ENCODE data around the gene PRRC2A.

The PRRC2A gene

DNA sequence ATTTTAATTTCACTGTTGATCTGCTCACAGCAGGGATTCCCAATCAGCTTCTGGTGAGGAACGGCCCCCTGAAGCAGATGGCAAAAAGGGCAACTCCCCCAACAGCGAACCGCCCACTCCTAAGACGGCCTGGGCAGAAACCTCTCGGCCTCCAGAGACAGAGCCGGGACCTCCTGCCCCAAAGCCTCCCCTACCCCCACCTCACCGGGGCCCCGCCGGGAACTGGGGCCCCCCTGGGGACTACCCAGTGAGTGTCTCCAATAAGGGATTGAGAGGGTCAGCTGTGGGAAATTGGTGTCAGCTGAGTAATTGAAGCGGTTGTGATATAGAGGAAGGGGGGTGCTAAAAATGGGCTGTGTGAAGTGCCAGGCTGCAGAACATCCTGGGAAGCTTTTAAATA is 6.4 kb downstream of the PRRC2A start:
- TF ChIP-seq, protein P1, sequence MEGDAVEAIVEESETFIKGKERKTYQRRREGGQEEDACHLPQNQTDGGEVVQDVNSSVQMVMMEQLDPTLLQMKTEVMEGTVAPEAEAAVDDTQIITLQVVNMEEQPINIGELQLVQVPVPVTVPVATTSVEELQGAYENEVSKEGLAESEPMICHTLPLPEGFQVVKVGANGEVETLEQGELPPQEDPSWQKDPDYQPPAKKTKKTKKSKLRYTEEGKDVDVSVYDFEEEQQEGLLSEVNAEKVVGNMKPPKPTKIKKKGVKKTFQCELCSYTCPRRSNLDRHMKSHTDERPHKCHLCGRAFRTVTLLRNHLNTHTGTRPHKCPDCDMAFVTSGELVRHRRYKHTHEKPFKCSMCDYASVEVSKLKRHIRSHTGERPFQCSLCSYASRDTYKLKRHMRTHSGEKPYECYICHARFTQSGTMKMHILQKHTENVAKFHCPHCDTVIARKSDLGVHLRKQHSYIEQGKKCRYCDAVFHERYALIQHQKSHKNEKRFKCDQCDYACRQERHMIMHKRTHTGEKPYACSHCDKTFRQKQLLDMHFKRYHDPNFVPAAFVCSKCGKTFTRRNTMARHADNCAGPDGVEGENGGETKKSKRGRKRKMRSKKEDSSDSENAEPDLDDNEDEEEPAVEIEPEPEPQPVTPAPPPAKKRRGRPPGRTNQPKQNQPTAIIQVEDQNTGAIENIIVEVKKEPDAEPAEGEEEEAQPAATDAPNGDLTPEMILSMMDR (conservative IDR thresholded peaks at IDR 0.05; ENCODE audit: control insufficient read depth, insufficient read depth, low read depth, low read length) = no peak
- H3K4me3 ChIP-seq (ENCODE audit: control insufficient read depth, low read depth, low read length) = no peak overlapping the region
- DNase-seq (ENCODE audit: low read depth) = no peak

DNA sequence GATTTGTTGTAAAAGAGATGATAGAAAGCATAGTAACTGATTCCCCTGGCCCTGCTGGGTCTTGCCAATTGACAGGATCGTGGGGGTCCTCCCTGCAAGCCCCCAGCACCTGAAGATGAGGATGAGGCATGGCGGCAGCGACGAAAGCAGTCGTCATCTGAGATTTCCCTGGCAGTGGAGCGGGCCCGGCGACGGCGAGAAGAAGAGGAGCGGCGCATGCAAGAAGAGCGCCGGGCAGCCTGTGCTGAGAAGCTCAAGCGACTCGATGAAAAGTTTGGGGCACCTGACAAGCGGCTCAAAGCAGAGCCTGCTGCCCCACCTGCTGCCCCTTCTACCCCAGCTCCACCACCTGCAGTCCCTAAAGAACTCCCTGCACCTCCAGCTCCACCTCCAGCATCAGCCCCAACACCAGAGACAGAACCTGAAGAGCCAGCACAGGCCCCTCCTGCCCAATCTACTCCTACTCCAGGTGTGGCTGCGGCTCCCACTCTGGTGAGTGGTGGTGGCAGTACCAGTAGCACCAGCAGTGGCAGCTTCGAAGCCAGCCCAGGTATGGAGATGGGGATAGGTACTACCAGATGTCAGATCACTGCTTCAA is 7.3 kb downstream of the PRRC2A start:
- DNase-seq (ENCODE audit: low read depth) = no peak
- TF ChIP-seq, protein P1 (conservative IDR thresholded peaks at IDR 0.05; ENCODE audit: control insufficient read depth, insufficient read depth, low read depth, low read length) = no peak
- H3K4me3 ChIP-seq (ENCODE audit: control insufficient read depth, low read depth, low read length) = no peak overlapping the region

DNA sequence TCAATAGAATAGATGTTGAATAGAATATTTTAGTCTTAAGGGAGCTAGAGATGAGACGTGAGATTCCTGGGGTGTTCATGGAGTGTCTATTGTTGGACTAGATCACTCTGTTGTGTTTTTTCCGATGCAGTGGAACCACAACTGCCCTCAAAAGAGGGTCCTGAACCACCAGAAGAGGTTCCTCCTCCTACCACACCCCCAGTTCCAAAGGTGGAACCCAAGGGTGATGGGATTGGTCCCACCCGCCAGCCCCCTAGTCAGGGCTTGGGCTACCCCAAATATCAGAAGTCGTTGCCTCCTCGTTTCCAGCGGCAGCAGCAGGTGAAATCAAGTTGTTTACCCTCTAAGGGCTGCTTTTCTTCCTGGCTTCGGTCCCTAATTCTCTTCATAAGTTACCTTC is 8.5 kb downstream of the PRRC2A start:
- no peak for DNase-seq (ENCODE audit: low read depth)
- TF ChIP-seq, protein P1 (conservative IDR thresholded peaks at IDR 0.05; ENCODE audit: control insufficient read depth, insufficient read depth, low read depth, low read length) = no peak
- no peak overlapping the region for H3K4me3 ChIP-seq (ENCODE audit: control insufficient read depth, low read depth, low read length)

DNA sequence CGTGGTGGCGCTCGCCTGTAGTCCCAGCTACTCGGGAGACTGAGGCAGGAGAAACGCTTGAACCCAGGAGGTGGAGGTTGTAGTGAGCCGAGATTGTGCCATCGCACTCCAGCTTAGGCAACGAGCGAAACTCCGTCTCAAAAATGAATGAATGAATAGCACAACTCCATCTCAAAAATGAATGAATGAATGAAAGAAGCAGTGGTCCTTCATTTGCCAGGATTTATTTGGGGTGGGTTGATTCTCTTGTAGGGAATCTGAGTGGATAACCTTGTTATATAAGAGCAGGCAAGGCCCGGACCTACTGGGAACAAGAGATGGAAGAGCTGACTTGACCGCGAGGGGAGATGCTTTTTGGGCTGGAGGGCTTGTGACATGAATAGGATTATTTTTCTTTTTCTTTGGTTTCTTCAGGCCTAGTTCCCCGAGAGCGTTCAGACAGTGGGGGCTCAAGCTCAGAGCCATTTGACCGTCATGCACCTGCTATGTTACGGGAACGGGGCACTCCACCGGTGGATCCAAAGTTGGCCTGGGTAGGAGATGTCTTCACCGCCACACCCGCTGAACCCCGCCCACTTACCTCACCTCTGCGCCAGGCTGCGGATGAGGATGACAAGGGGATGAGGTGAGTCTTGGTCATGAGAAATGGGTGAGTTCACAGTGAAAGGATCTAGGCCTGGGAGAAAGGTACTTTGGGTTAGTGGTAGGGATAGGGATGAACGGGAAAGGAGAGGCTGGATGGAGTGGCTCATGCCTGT is 9.8 kb downstream of the PRRC2A start:
- H3K4me3 ChIP-seq (ENCODE audit: control insufficient read depth, low read depth, low read length) = no peak overlapping the region
- no peak for DNase-seq (ENCODE audit: low read depth)
- TF ChIP-seq, protein P1 (conservative IDR thresholded peaks at IDR 0.05; ENCODE audit: control insufficient read depth, insufficient read depth, low read depth, low read length) = no peak

DNA sequence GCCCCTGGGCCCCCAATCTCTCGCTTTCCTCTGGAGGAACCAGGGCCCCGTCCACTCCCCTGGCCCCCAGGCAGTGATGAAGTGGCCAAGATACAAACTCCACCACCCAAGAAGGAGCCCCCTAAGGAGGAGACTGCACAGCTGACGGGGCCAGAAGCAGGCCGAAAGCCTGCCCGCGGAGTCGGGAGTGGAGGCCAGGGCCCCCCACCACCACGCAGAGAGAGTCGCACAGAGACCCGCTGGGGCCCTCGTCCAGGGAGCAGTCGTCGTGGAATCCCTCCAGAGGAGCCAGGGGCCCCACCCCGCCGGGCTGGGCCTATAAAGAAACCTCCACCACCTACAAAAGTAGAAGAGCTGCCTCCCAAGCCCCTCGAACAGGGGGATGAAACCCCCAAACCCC is 10.7 kb downstream of the PRRC2A start:
- no peak overlapping the region for H3K4me3 ChIP-seq (ENCODE audit: control insufficient read depth, low read depth, low read length)
- DNase-seq (ENCODE audit: low read depth) = no peak
- TF ChIP-seq, protein P1 (conservative IDR thresholded peaks at IDR 0.05; ENCODE audit: control insufficient read depth, insufficient read depth, low read depth, low read length) = no peak

DNA sequence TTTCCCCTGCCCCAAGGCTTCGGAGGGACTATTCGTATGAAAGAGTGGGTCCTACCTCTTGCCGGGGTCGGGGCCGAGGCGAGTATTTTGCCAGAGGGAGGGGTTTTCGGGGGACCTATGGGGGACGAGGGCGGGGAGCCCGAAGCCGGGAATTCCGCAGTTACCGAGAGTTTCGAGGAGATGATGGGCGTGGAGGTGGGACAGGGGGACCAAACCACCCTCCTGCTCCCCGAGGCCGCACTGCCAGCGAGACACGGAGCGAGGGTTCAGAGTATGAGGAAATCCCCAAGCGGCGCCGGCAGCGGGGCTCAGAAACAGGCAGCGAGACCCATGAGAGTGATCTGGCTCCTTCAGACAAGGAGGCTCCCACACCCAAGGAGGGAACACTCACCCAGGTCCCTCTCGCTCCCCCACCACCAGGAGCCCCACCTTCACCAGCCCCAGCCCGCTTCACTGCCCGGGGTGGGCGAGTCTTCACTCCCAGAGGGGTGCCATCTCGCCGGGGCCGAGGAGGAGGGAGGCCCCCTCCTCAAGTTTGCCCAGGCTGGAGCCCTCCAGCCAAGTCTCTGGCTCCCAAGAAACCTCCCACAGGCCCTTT is 11.3 kb downstream of the PRRC2A start:
- H3K4me3 ChIP-seq (ENCODE audit: control insufficient read depth, low read depth, low read length) = no peak overlapping the region
- no peak for DNase-seq (ENCODE audit: low read depth)
- TF ChIP-seq, protein P1 (conservative IDR thresholded peaks at IDR 0.05; ENCODE audit: control insufficient read depth, insufficient read depth, low read depth, low read length) = no peak

All from fibroblast of mammary gland (primary cell).